HL-60 (cell line): ENCODE measurements around the gene PIGC.

ENCODE experiments used
- CTCF ChIP-seq: IDR thresholded peaks from one replicate; pipeline ENCODE4 v1.5.1; 2011; ENCODE audit warnings: low read length, control low read depth, inconsistent platforms; ENCODE audit not compliant: insufficient read depth
- POLR2AphosphoS5 ChIP-seq: IDR thresholded peaks from 2 replicates; pipeline ENCODE4 v1.6.1; 2012; ENCODE audit warnings: low read depth
- REST ChIP-seq: IDR thresholded peaks from 2 replicates; pipeline ENCODE4 v1.6.1; 2012; ENCODE audit warnings: low read depth; ENCODE audit not compliant: insufficient replicate concordance

DNA sequence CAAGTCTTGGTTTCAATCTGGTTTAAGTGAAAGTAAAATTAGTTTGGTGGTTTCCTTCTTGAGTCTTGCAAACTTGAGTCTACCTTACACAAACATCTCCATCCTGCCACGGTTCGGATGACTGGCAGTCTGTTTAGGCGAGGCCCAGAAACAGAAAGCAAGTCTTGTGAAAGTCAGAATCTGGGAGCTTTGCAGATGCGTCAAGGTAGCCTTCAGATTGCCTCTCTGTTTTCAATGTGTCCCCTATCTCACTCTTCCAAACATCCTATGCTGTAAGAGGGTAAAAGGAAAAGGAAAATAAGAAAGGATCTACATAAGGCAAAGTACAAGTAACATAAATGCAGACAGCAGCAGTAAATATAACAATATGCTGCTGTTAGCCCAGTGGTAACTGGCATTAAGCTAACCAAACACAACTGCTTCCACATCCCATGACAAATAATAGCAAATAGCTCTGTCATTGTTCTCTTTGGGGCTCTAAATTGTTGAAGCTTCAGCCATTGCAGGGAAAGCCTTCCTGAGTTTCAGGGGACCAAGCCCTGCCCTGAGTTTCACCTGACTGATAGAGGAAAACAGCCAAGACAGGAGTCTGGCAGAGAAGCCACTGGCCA is 49.6 kb downstream of the PIGC start:
- TF ChIP-seq CTCF: no peak
- TF ChIP-seq POLR2AphosphoS5: no peak
- TF ChIP-seq REST: no peak
